Measurements from ENCODE around the gene TRIM2. TPM values are rescaled to one million over a fixed set of nuclear protein-coding genes. Genes with fewer than 3 reads are reported as not detected.

Gene TRIM2
- total RNA-seq, 1 experiment from 2014 or later = 18.9 TPM

DNA sequence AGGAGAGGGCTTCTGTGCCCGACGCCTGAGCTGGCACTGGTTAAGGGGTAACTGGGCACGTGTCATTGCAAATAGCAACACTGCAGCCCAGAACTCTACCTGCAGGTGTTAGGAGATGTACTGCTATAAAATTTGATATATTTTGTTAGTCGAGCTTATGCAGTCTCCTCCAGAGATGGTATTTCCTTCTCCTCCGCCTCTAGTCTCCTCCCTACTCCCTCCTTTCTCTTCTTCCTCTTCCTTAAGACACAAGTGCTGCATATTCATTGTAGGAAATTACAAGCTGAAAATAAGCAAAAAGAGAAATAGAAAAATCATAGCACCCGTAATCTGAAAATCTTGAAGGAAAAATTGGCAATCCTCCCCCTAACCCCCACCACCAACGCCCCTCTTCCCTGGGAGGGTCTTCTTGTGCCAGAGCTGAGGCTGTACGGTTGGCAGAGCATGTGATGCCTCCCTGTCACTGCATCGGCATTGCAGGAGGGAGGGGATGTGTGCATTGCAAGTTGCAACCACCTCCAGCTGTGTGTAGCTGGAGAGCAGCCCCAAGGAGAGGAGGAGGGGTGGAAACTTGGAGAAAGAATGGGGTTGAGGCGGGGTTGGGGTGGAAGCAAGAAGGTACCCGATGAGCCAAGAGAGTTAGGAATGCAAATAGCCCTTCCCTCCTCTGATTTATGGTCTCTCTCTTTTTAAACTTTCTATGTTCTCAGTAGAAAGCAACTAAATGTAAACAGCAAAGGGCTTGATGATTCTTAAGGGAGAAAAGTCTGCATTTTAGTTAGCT is 92.0 kb downstream of the TRIM2 start:
- Histone ChIP-seq H3K9me3 (ENCODE audit: low read length) (no peaks in the 10 kb centered on the region), H3K4me3 (ENCODE audit: low read length) (no peak overlapping the region), H4K20me1 (ENCODE audit: low read length) (no peaks in the 10 kb centered on the region), H3K4me1 (ENCODE audit: insufficient read depth, low read length) (no peaks in the 10 kb centered on the region), H3K27me3 (ENCODE audit: low read length) (no peaks in the 10 kb centered on the region), H3K36me3 (ENCODE audit: low read depth, low read length) (peaks cover 12% of the 10 kb centered on the region; the same call in 1 of the 2 replicates), H3K79me2 (ENCODE audit: low read length) (no peaks in the 10 kb centered on the region), H3F3A (ENCODE audit: low read length, unreplicated experiment) (no peaks in the 10 kb centered on the region), H3K27ac (ENCODE audit: low read length) (no peak overlapping the region), H3K4me2 (ENCODE audit: low read length) (no peak overlapping the region), H2AFZ (ENCODE audit: low read length) (no peak overlapping the region), H3K9ac (ENCODE audit: low read length) (no peak overlapping the region), H3K9me2 (replicated peaks; ENCODE audit: low read length) (no peaks in the 10 kb centered on the region)
- CTCF ChIA-PET = no interaction called here
- POLR2A ChIA-PET (ENCODE audit: unreplicated experiment) = no interaction called here
- DNase-seq (no peak), ATAC-seq (peak; percentile 22; the same call in 1 of the 2 replicates)
- BruUV-seq (replicated peaks) = no TSS peak
- TF ChIP-seq EZH2 (IDR thresholded peaks at IDR 0.05; ENCODE audit: low read length, unreplicated experiment) = no peak
- TF ChIP-seq, protein P1, sequence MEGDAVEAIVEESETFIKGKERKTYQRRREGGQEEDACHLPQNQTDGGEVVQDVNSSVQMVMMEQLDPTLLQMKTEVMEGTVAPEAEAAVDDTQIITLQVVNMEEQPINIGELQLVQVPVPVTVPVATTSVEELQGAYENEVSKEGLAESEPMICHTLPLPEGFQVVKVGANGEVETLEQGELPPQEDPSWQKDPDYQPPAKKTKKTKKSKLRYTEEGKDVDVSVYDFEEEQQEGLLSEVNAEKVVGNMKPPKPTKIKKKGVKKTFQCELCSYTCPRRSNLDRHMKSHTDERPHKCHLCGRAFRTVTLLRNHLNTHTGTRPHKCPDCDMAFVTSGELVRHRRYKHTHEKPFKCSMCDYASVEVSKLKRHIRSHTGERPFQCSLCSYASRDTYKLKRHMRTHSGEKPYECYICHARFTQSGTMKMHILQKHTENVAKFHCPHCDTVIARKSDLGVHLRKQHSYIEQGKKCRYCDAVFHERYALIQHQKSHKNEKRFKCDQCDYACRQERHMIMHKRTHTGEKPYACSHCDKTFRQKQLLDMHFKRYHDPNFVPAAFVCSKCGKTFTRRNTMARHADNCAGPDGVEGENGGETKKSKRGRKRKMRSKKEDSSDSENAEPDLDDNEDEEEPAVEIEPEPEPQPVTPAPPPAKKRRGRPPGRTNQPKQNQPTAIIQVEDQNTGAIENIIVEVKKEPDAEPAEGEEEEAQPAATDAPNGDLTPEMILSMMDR (conservative IDR thresholded peaks at IDR 0.05; ENCODE audit: low read depth, low read length) = no peak
- no peak for TF ChIP-seq EZH2phosphoT487 (IDR thresholded peaks at IDR 0.05; ENCODE audit: borderline replicate concordance, low read length)
- intact Hi-C loops (cut with micrococcal nuclease) = no loop called here

DNA sequence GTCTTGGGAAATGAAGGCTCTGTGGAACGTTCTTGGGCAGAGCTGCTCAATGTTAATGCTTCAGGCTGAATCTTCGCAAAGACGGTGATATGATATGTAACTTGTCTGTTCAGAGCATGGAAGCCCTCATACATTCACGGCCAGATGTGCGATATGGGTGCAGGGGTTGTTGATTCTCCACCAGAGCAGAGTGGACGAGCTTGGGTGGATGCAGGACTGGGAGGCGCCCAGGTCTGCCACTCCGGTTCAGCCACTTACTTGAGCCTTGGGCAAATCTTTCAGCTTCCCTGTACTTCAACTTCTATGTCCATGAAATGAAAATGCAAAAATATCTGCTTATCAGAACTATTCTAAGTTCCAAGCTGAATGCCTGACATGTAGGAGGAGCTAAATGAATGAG is 92.9 kb downstream of the TRIM2 start:
- H3K4me2 ChIP-seq (ENCODE audit: low read length) = no peak overlapping the region
- intact Hi-C loops (cut with micrococcal nuclease) = no loop called here
- DNase-seq (no peak), ATAC-seq (no peak)
- H3K9ac ChIP-seq (ENCODE audit: low read length) = no peak overlapping the region
- no peaks in the 10 kb centered on the region for H3K9me2 ChIP-seq (replicated peaks; ENCODE audit: low read length)
- ChIA-PET POLR2A (ENCODE audit: unreplicated experiment) (no interaction called here), CTCF (no interaction called here)
- H2AFZ ChIP-seq (ENCODE audit: low read length) = no peak overlapping the region
- no peak for TF ChIP-seq EZH2 (IDR thresholded peaks at IDR 0.05; ENCODE audit: low read length, unreplicated experiment)
- no peak for TF ChIP-seq EZH2phosphoT487 (IDR thresholded peaks at IDR 0.05; ENCODE audit: borderline replicate concordance, low read length)
- TF ChIP-seq, protein P1 (conservative IDR thresholded peaks at IDR 0.05; ENCODE audit: low read depth, low read length) = no peak
- no peaks in the 10 kb centered on the region for H3K9me3 ChIP-seq (ENCODE audit: low read length)
- no peak overlapping the region for H3K27ac ChIP-seq (ENCODE audit: low read length)
- H3K79me2 ChIP-seq (ENCODE audit: low read length) = no peaks in the 10 kb centered on the region
- no peaks in the 10 kb centered on the region for H3K27me3 ChIP-seq (ENCODE audit: low read length)
- H4K20me1 ChIP-seq (ENCODE audit: low read length) = no peaks in the 10 kb centered on the region
- no peaks in the 10 kb centered on the region for H3F3A ChIP-seq (ENCODE audit: low read length, unreplicated experiment)
- H3K4me1 ChIP-seq (ENCODE audit: insufficient read depth, low read length) = no peaks in the 10 kb centered on the region
- peaks cover 12% of the 10 kb centered on the region; the same call in 1 of the 2 replicates for H3K36me3 ChIP-seq (ENCODE audit: low read depth, low read length)
- no TSS peak for BruUV-seq (replicated peaks)
- H3K4me3 ChIP-seq (ENCODE audit: low read length) = no peak overlapping the region

DNA sequence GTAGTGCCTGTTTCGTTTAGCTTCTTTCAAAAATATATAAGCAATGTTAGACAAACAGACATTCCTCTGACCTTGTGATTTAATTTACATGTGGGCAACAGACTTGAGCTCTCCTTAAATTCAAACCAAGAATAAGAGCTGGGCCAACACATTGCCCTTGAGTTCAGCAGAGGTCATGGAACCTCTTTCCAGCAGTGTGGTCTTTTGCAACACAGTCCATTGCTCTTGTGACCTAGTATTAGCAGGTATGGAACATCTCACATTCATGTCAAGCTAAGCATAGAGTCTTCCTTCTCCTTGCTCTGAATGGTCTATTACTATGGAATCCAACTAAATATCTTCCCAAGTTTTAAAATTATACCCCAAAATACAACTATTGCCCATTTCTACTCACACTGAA is 106.5 kb downstream of the TRIM2 start:
- TF ChIP-seq EZH2phosphoT487 (IDR thresholded peaks at IDR 0.05; ENCODE audit: borderline replicate concordance, low read length) (no peak), EZH2 (IDR thresholded peaks at IDR 0.05; ENCODE audit: low read length, unreplicated experiment) (no peak)
- TF ChIP-seq, protein P1 (conservative IDR thresholded peaks at IDR 0.05; ENCODE audit: low read depth, low read length) = no peak
- ATAC-seq (no peak), DNase-seq (no peak)
- H3K27ac ChIP-seq (ENCODE audit: low read length) = no peak overlapping the region
- no peaks in the 10 kb centered on the region for H3K36me3 ChIP-seq (ENCODE audit: low read depth, low read length)
- H3K9me2 ChIP-seq (replicated peaks; ENCODE audit: low read length) = no peaks in the 10 kb centered on the region
- POLR2A ChIA-PET (ENCODE audit: unreplicated experiment) = no interaction called here
- H3K27me3 ChIP-seq (ENCODE audit: low read length) = no peaks in the 10 kb centered on the region
- no peak overlapping the region for H2AFZ ChIP-seq (ENCODE audit: low read length)
- intact Hi-C loops (cut with micrococcal nuclease) = no loop called here
- no peak overlapping the region for H3K9ac ChIP-seq (ENCODE audit: low read length)
- H3K4me2 ChIP-seq (ENCODE audit: low read length) = no peak overlapping the region
- no TSS peak for BruUV-seq (replicated peaks)
- H3F3A ChIP-seq (ENCODE audit: low read length, unreplicated experiment) = no peaks in the 10 kb centered on the region
- H4K20me1 ChIP-seq (ENCODE audit: low read length) = no peaks in the 10 kb centered on the region
- CTCF ChIA-PET = no interaction called here
- H3K4me3 ChIP-seq (ENCODE audit: low read length) = no peak overlapping the region
- no peaks in the 10 kb centered on the region for H3K4me1 ChIP-seq (ENCODE audit: insufficient read depth, low read length)
- no peaks in the 10 kb centered on the region for H3K79me2 ChIP-seq (ENCODE audit: low read length)
- H3K9me3 ChIP-seq (ENCODE audit: low read length) = no peaks in the 10 kb centered on the region

Measured in PC-3 (cell line).